GM18519 (cell line): ENCODE data around the gene DPEP2.
"Not testable (repeated sequence)": the region's sequence is repeated elsewhere in the genome, so short reads cannot be mapped to it uniquely, and the experiment has no call there.

Experiments used
- ATAC-seq: cut with Tn5 transposase; IDR thresholded peaks from one replicate; pipeline ENCODE4 v1.9.1; 2021; ENCODE audit warnings: mild to moderate bottlenecking, moderate library complexity; ENCODE audit not compliant: unreplicated experiment, low FRiP score

Gene DPEP2

DNA sequence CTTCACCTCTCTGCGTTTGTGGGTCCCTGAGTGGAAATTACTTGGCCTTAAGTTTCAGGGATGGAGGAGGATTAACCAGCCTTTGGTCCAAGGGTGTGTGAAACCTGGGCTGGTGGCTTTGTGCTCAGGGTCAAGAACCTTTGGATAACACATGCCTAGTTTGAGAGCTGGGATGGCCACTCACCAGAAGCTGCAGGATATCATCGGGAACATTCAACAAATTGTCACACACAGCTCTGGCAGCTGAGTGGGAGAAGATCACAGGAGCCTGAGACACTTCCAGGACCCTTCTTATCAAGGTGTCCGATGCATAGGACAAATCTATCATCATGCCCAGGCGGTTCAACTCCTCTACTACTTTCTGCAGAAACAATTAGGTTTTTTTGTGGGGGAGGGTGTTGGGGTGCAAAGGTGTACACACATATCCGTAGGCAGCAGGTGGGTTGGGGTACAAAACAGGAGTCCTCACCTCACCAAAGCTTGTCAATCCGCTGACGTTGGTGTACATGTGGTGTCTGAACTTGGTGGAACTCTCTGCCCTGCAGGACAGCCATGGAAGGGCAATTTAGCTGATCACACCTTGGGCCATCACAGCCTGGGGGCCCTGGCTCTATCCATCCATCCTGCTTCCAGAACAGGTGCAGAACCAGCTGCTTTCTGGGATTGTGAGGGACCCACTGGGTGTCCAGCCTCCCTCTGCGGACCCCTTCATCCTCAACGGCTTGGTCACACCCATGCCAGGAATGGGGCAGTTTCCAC, 21.6 kb downstream of the DPEP2 start:
- ATAC-seq = no peak

DNA sequence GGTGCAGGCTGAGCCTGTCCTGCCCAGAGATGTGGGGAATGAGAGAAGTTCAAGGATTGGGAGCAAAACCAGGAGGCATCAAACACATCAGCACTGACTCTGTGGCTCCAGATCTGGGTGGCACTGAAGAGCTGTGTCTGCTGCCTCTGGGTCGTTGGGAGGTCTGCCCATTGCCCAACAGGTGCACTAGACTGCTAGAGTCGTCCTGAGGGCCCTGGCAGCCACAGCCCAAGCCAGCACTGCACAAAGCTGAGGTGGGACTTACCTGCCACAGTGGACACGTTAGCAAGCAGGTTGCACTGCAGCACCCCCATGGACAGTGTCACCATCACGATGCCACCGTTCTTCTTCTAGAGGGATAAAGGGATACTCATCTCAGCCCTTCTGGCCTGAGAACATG, 22.3 kb downstream of the DPEP2 start:
- ATAC-seq = no peak

DNA sequence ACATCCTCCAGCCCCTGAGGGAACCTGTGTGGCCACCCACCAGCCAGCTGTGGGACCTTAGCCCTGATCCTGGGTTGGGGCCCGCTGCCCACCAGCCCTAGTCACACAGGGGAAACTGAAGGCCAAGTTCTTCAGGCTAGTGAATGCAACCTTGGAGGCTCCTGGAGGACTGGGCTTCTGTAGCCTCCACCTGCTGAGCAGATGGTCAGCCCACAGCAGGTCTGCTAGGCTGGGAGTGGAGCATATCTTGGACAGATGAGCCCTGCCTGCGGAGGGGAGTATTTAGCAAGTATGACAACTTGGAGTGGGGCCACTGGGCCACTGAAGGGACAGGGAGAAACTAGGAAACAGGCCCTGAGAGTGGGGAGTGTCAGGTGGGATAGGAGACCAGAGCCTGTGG, 23.1 kb downstream of the DPEP2 start:
- ATAC-seq = no peak

DNA sequence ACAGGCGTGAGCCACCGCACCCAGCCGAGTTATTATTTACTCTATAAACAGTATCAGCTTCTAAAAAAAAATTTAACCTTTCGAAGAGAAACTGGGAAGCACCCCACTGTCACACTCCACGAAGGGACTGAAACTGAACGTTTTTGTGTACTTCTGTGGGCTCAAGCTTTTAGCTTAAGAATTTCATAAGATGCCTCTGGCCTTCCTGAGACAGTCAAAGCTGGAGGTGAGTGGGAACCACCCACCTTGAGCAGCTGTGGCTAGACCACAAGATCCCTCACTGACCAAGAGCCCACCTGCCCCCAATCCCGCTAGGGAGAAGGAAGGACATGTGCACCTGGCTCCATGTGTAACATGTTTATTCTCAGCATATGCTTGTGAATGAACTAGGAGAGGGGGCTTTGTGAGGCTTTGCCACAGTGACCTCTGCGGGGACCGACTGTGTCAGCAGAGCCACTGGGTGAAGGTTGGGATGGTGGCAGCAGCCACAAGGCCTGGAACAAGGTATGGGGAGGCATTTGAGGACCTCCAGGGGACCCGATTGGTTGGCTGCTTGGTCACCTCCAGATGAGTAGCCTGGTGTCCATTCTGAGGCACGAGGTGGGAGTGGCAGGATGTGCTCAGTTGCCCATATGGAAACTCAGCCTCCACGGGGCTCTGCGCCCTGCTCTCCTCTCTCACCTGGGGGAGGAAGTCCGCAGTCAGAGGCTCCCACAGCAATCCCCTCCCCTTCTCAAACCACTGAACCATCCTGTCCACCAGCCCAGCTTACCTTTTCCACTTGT, 23.8 kb downstream of the DPEP2 start:
- no peak for ATAC-seq

DNA sequence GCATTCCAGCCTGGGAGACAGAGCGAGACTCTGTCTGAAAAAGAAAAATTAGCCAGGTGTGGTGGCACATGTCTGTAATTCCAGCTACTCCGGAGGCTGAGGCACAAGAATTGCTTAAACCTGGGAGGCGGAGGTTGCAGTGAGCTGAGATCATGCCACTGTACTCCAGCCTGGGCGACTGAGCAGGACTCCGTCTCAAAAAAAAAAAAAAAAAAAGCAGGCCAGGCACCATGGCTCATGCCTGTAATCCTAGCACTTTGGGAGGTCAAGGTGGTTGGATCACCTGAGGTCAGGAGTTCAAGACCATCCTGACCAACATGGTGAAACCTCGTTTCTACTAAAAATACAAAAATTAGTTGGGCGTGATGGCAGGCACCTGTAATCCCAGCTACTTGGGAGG, 27.0 kb downstream of the DPEP2 start:
- not testable (repeated sequence) for ATAC-seq

DNA sequence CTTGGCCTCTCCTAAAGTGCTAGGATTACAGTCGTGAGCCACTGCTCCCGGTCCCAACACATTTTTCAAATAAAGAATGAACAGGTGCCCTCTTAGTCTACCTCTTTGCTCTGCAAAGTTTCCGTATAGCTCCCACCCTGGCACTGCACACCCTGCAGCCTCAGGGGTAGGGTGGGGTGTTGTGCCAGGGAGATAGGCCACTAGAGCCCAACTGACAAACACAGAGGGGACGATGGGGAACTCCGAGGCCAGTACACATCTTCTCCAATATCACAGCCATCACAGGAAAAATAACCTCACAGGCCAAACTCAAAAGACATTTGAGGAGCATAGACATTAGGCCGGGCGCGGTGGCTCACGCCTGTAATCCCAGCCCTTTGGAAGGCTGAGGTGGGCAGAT, 28.2 kb downstream of the DPEP2 start:
- ATAC-seq = no peak

DNA sequence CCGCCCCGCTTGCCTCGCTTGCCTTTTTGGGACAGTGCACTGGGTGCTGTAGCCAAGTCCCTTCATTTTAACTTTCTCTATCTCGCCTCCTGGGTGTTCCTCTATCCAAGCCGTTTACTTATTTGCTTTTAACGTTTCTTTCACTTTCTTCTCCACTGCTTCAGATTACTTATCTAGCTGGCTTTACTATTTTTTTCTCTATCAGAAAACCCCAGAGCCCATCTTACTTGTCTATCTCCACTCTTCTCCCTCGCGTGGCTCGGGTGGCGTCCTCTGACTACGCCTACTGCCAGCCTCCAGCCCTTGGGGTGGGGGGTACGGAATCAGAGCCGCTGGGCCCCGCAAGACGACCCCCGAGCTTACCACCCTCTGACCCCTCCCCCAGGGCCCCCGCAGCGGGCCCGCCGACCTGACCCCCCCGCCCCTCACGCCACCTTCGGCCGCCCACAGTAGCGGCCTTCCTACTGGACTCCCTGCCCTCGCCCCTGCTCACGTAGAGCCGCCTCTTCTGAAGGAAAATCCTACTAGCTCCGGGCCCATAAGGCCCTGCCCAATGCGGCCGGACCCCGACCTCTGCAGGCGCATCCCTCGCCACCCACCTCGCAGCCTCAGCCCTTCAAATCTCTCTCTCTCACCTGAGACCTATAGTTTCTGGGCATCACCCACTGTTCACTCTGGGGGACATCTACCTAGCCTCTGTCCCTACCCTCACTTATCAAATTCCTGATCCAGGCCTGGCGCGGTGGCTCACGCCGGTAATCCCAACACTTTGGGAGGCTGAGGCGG, 29.8 kb downstream of the DPEP2 start:
- no peak for ATAC-seq

DNA sequence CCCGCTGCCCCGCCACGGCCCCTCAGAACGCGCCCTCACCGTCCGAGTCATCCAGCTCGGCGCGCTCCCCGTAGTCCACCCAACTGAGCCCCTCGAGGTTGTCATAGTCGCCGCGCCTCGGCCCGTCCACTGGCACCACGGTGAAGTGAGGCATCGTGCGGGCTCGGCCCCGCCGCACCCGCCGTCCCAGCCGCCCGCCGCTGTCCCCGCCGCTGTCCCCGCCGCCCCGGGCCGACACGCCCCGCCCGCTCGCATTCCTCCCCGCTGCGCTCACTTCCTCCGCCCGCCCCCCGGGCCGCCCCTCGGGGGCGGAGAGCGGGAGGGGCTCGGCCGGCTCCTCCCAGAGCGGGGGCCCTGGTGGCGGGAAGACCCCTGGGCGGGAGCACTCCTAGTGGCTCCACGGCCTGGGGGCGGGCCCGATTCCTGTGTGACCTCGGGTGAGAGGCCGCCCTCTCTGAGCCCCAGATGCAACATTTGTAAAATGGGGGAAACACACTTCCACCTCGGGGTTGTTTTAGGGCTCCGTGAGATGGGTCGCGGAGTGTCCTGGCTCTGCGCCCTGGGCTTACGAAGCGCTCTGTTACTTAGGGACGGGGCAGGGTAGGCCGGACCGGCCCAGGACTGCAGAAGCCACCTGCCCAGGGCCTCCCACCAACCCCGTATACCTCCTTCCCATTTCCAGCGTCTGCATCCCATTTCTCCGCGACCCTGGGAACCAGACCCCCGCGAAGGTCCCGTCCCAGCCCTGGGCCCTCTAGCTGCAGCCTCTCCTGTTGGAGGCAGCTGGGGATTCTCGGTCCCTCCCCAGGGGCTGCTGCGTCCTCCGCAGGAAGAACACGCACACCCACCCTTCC, 30.7 kb downstream of the DPEP2 start, which contains the start of gene SLC12A4:
TSS of gene SLC12A4 (minus strand) at position 238 of the 854 bp plus-strand sequence. CDS start at position 154, 84 bp downstream.
- peak; percentile 58 for ATAC-seq

DNA sequence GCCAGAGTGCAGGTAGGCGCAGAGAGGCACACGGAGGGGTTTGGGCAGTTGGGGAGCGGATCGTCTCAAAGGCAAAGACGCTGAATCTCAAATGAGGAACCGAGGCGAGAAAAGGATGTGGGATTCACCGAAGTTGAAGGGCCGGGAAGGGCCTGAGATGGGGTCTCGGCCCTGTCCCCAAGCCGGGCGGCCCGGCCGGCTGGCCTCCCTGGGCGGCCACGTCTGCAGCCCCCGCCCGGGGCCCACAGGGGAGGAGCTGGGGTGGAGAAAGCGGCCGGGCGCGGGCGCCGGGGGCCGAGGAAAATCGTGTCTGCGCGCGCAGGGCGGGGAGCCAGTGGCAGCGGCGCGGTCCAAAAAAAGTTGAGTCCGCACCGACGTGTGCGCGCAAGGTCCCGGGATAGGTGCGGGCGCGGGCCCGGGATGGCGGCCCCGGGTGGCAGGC, 31.3 kb downstream of the DPEP2 start:
- ATAC-seq = peak; percentile 14

DNA sequence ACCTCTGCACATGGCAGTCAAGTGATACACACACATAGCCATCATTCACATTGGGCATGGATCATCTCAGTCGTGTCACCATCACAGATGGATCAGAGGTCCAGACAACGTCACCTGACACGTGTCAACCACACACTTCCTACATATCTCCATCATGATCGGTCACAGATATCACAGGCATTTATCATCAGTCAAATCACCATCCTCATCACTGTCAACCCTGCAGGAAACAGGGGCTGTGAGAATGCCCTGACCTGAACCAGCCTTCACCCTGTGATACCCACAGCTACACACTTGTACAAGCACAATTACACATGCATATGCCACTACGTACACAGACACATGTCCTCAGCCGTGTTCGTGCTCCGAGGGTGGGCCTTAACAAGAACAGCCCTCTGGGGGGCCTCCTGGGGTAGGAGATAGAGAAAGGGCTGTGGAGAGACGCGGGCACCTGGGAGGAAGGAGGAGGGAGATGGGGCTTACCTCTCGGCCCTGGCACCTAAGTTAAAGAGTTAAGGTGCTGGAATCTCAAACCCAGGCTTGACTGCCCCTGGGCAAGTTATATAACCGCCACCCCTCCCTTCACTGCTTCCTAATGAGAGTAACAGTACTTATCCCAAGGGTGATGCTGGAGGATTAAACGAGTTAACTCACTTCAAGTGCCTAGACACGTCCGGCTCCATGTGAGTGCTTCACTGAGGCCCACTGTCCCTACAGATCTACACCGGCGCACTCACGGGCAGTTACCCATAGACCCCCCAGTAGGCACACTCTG, 31.9 kb downstream of the DPEP2 start:
- ATAC-seq = no peak

DNA sequence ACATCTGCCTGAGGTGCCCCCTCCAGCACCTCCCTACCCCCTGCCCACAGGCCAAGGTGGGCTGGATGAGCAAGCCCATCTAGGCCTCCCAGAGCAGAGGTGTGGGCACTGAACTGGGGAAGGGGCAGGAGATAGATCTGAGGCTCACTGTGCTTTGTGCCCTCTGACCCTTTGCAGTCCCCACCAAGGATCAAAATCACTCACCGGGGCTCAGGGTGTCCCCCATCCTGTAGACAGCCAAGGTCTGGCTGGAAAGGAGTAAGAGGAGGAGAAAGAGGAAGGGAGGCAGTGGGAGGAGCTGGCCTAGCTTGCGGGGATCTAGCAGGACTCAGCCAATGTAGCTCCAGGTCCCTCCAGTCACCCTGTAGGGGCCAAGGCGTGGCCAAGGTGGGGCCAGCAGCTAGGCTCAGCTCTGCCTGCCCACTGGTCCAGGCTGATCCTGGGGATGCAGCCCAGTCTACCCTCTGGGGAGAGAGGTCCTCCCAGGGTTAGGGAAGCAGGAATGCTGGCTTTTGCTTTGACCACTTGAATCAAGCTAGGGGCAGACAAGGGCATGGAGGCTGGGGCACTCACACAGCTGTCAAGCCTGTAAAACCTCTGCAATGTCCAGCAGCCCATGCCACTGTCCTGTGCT, 32.6 kb downstream of the DPEP2 start:
- no peak for ATAC-seq

DNA sequence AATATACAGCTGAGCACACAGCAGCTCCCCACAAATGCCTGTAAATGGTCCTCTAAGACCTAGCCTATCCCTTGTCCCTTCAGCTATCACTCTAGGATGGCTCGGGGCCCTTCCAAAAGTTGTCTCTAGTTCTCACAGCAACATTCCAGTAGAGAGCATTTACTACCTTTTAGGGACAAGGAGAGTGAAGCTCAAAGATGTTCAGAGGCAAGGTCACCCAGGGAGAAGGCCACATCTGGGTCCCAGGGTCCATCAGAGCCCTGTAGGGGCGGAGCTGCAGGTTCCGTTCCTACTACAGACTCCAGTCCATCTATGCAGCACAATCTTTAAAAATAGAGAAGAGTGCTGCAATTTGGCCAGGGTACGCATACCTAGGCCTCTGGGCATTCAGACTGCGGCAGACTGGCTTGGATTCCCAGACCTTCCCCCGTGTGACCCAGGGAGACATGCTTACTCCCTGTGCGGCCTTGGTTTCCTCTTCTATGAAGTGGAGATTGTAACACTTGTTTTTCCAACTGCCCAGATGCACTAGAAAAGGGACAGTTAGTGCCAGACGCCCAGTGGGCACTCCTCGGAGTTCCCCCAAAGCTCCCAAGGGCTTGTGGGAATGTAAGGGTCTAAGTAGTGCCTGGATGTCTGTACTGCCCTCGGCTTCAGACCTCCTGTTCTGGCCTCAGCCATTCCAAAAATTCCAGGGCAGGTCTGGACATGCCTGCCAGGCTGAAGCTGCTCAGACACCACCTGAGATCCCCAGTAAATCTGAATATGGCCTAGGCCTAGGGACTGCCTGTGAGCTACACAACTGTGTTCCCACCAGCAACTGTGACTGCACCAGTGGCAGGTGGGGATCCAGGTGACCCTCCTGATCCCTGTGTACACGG, 33.4 kb downstream of the DPEP2 start:
- no peak for ATAC-seq

DNA sequence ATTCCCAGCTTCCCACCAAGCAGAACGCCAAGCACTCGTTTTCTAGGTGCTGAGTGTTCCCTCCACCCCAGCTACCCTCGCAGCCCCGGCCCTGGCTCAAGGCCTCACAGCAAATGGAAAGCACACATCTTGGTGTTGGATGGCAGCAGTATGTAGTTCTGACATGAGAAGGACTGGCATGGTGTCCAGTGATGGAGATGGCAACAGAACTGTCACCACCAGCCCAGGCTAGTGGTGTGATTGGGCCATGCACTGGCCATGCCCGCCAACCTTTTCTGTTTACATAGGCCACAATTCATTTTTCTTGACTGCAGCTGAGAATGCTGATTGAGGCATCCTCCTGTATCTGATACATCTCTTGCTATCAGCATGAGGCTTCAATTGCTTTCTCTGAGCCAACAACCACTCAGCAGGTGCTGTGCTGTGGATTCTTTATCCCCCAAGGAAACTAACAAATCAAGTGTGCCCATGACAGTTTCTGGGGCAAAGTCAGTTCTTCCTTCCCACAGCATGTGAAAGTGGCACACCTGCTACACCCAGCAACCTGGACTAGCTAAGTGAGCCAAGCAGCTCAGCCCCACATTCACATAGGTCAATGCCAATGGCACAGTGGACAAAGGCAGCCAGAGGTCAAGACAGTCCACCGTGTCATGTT, 34.7 kb downstream of the DPEP2 start:
- ATAC-seq = no peak

DNA sequence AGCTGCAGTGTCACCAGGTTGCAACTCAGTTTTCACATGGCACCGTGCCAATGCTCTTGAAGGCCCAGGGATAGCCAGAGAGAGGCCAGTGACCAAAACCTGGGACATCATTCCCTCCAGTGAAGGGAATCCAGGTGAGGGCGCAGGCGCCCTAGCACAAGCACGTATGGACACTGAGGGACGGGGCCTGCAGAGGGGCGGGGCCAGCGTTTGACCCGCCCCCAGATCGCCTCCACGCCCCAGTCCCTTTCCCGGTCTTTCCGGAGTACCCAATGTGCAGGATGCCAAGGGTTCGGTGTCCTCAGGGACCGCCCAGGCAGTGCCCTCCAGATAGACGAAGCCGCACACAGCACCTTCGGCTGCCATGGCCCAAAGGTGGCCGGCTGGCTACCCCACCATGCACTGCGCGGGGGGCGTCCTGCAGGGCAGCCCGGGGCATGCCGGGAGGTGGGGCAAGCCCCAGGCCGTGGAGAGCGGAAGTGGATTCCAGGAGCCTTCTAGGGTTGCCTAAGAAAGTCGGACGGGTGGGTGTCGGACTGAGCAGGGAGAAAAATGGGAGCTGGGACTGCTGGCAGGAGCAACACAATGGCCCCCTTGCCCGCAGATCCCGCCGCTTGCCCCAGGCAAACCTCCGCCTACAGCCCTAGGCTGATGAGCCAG, 35.5 kb downstream of the DPEP2 start:
- ATAC-seq = no peak

DNA sequence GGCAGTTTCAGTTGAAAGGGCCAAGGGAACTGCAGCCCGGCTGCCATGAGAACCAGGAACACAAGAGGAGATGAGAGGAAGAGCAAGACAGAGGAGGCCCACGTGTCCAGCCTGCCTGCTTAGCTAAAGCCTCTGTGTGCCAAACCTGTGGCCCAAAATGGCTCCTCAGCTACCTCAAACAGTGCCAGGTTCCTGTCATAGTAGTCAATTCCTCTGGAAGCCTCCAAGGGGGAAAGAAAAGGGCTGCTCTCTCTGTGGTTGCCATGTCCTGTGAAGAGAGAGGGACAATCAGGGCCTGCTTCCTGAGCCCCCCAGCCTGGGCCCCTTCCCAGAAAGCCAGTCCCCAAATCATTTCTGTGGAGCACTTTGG, 36.0 kb downstream of the DPEP2 start:
- ATAC-seq = no peak

DNA sequence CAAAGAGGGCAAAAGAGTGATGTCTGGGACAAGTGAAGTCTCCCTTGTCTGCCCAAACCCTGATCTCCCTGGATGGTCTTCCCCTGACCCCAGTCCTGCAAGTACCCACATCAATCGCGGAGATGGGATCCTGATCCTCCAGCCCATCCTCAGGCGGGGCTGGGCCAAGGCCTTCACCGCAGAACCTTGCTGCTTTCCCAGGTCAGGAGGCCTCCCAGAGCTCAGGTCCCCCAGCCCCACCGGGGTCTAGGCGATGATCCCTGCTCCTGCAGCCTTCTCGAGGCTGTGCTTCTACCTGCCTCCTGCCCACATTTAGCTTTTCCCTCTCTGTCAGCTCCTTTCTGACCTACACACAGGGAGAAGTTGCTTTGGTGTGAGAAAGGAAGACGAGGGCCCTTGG, 37.1 kb downstream of the DPEP2 start:
- ATAC-seq = no peak

DNA sequence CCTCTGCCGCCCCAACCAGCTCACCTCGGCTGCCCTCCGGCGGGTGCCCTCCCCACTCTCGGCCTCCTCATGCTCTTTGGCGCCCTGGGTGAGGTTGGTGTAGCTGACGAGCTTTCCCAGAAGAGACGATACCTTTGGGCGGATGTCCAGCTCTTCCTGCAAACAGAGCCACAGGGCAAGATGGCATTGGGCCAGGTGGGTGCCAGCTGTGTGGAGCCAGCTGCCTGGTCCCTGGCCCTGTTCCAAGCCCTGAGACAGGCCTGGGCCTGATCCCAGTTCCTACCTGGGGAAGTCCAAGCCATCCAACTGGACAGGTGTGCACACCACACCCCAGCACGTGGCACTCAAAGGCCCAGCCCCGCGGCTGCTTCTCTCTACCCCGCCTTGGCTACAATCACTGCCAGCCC, 37.7 kb downstream of the DPEP2 start:
- no peak for ATAC-seq
